Mesenchymal stem cell (in vitro differentiated cells and primary cell): ENCODE data around the gene CDK14.

Source experiments
- DNase-seq: peaks from one replicate; pipeline ENCODE4 v3.0.0-alpha.2; 2013
- H2AFZ ChIP-seq: one replicate; pipeline ENCODE4 v1.6.1; 2013; ENCODE audit warnings: low read depth, mild to moderate bottlenecking, control low read depth, inconsistent platforms, low read length, moderate library complexity
- H2AK5ac ChIP-seq: 2 replicates; pipeline ENCODE4 v1.6.1; 2013; ENCODE audit warnings: low read length, moderate library complexity, mild to moderate bottlenecking, inconsistent platforms; ENCODE audit not compliant: severe bottlenecking
- H2BK120ac ChIP-seq: one replicate; pipeline ENCODE4 v1.6.1; 2013; ENCODE audit warnings: low read depth, mild to moderate bottlenecking, inconsistent platforms, low read length, moderate library complexity
- H2BK12ac ChIP-seq, 2 experiments: one replicate each; pipeline ENCODE4 v1.6.1; 2013; ENCODE audit warnings: inconsistent platforms in 2 of 2, low read length in 2 of 2, mild to moderate bottlenecking in 2 of 2, moderate library complexity in 2 of 2, control low read depth in 1 of 2
- H2BK15ac ChIP-seq: one replicate; pipeline ENCODE4 v1.6.1; 2013; ENCODE audit warnings: mild to moderate bottlenecking, low read depth, inconsistent platforms; ENCODE audit not compliant: poor library complexity, severe bottlenecking
- H2BK5ac ChIP-seq: 2 replicates; pipeline ENCODE4 v1.6.1; 2013; ENCODE audit warnings: low read depth, mild to moderate bottlenecking, low read length, control low read depth, inconsistent platforms; ENCODE audit not compliant: poor library complexity, severe bottlenecking
- H3K14ac ChIP-seq, 2 experiments: one replicate each; pipeline ENCODE4 v1.6.1; 2013; ENCODE audit warnings: inconsistent platforms in 2 of 2, low read length in 2 of 2, control low read depth in 1 of 2, mild to moderate bottlenecking in 1 of 2, moderate library complexity in 1 of 2
- H3K18ac ChIP-seq, 2 experiments: one replicate each; pipeline ENCODE4 v1.6.1; 2013; ENCODE audit warnings: inconsistent platforms in 2 of 2, low read length in 2 of 2, control low read depth in 1 of 2, low read depth in 1 of 2, mild to moderate bottlenecking in 1 of 2
- H3K23ac ChIP-seq, 2 experiments: one replicate each; pipeline ENCODE4 v1.6.1; 2013; ENCODE audit warnings: inconsistent platforms in 2 of 2, low read length in 2 of 2, mild to moderate bottlenecking in 2 of 2, moderate library complexity in 2 of 2, control low read depth in 1 of 2
- H3K27ac ChIP-seq: 2 replicates; pipeline ENCODE4 v1.5.1; 2013; ENCODE audit warnings: mild to moderate bottlenecking, moderate library complexity, low read length, control low read depth, inconsistent platforms; ENCODE audit not compliant: poor library complexity, severe bottlenecking
- H3K27me3 ChIP-seq, 2 experiments: 2 replicates each; pipeline versions ENCODE4 v1.6.1 to v1.7.0; 2013; ENCODE audit warnings: low read length in 2 of 2, mild to moderate bottlenecking in 2 of 2, moderate library complexity in 2 of 2, control low read depth in 1 of 2, inconsistent platforms in 1 of 2; ENCODE audit not compliant: control insufficient read depth in 1 of 2, insufficient read depth in 1 of 2
- H3K36me3 ChIP-seq, 2 experiments: 2 replicates each; pipeline versions ENCODE4 v1.6.1 to v1.7.0; 2013; ENCODE audit warnings: low read length in 2 of 2, control low read depth in 1 of 2, inconsistent platforms in 1 of 2, low read depth in 1 of 2, mild to moderate bottlenecking in 1 of 2; ENCODE audit not compliant: insufficient read depth in 2 of 2, control insufficient read depth in 1 of 2
- H3K4ac ChIP-seq, 2 experiments: one replicate each; pipeline ENCODE4 v1.6.1; 2013; ENCODE audit warnings: inconsistent platforms in 2 of 2, low read length in 2 of 2, mild to moderate bottlenecking in 2 of 2, moderate library complexity in 2 of 2, control low read depth in 1 of 2, low read depth in 1 of 2
- H3K4me1 ChIP-seq: 2 replicates; pipeline ENCODE4 v1.6.1; 2013; ENCODE audit warnings: low read depth, low read length, control low read depth; ENCODE audit not compliant: control insufficient read depth, insufficient read depth
- H3K4me2 ChIP-seq: 2 replicates; pipeline ENCODE4 v1.6.1; 2013; ENCODE audit warnings: low read length, mild to moderate bottlenecking, inconsistent platforms; ENCODE audit not compliant: poor library complexity, severe bottlenecking
- H3K4me3 ChIP-seq, 2 experiments: 2 replicates each; pipeline versions ENCODE4 v1.5.1 to v1.7.0; 2013; ENCODE audit warnings: low read length in 2 of 2, mild to moderate bottlenecking in 2 of 2, control low read depth in 1 of 2, low read depth in 1 of 2; ENCODE audit not compliant: insufficient read depth in 1 of 2
- H3K79me1 ChIP-seq: replicated peaks from 2 replicates; pipeline ENCODE4 v1.6.1; 2013; ENCODE audit warnings: mild to moderate bottlenecking, control low read depth, low read length, inconsistent platforms; ENCODE audit not compliant: poor library complexity, severe bottlenecking
- H3K9ac ChIP-seq: 2 replicates; pipeline ENCODE4 v1.7.0; 2013; ENCODE audit warnings: mild to moderate bottlenecking, low read length, moderate library complexity
- H3K9me3 ChIP-seq: 2 replicates; pipeline ENCODE4 v1.7.0; 2013; ENCODE audit warnings: mild to moderate bottlenecking, low read length; ENCODE audit not compliant: control insufficient read depth
- H4K8ac ChIP-seq: one replicate; pipeline ENCODE4 v1.6.1; 2013; ENCODE audit warnings: inconsistent platforms, mild to moderate bottlenecking, low read length, moderate library complexity
- H4K91ac ChIP-seq: one replicate; pipeline ENCODE4 v1.6.1; 2013; ENCODE audit warnings: mild to moderate bottlenecking, low read length, inconsistent platforms
- WGBS: methylation state at CpG from one replicate; pipeline ENCODE4 v1.1.7; 2013; ENCODE audit warnings: mixed read lengths; 5-methylcytosine and 5-hydroxymethylcytosine counted together

Gene CDK14

DNA sequence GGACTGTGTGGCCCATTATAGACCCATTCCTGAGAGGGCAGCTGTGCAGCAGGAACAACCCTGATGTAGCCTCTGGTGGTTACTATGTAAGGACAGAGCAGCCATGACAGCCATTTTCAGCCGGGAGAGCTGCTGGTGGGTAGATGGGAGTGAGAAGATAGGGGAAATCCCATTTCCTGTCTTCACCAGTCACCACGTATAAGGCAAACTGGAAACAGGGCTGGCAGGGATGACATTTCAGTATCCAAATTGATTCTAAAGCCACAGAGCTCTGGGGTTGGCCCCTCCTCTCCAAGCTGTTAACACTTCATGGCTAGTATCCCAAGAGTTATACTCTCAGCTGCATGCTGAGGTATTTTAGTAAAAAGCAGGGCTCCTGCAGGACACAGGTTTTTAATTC is 652.9 kb downstream of the CDK14 start:
- H3K79me1 ChIP-seq, result no peaks in the 10 kb centered on the region
- no peak overlapping the region for H3K4me3 ChIP-seq
- peak overlapping the region in 1 of 2 experiments; percentile 92 for H2BK12ac ChIP-seq
- no peak overlapping the region for H3K4ac ChIP-seq
- no peaks in the 10 kb centered on the region for H3K9me3 ChIP-seq
- H3K27me3 ChIP-seq, result no peaks in the 10 kb centered on the region
- peak overlapping the region; percentile 79 for H2AK5ac ChIP-seq
- H3K18ac ChIP-seq, result peak overlapping the region in 1 of 2 experiments; percentile 34
- no peak overlapping the region for H3K4me2 ChIP-seq
- no peaks in the 10 kb centered on the region for H3K36me3 ChIP-seq
- peaks cover 11% of the 10 kb centered on the region for H3K4me1 ChIP-seq
- no peak overlapping the region for H4K8ac ChIP-seq
- peak overlapping the region in 1 of 2 experiments; percentile 72 for H3K23ac ChIP-seq
- no peak for DNase-seq
- H3K14ac ChIP-seq, result no peak overlapping the region
- peak overlapping the region; percentile 28 for H3K27ac ChIP-seq
- H2AFZ ChIP-seq, result no peak overlapping the region
- H2BK15ac ChIP-seq, result no peak overlapping the region
- no peak overlapping the region for H4K91ac ChIP-seq
- no peak overlapping the region for H2BK120ac ChIP-seq
- H3K9ac ChIP-seq, result no peak overlapping the region
- H2BK5ac ChIP-seq, result no peak overlapping the region
- WGBS, result 42% methylated on average over 2 of the region's 2 CpGs

DNA sequence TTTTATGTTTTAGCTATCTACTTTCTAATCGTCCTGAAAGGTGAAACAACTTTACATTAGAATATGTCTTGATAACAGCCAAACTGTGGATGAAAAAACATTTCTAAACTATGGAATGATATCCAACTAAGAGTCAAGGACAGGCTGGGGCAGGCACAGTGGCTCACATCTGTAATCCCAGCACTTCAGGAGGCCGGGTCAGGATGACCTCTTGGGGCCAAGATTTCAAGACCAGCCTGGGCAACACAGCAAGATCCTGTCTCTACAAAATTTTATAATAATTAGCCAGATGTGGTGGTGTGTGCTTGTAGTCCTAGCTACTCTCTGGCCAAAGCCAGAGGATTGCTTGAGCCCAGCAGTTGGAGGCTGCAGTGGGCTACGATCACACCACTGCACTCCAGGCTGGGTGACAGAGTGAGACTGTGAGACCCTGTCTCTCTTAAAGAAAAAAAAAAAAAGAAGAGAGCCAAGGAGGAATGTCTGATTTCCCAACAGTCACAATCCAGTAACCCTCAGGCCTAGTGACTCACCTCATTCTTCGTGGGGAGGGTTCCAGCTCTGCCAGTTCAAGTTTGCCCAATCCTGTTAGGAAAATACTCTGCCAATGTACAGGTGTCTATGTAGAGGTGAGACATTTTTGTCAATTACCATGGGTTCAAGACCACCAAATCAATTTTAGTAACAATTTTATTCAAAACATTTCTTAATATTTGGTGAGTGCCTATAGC is 653.5 kb downstream of the CDK14 start:
- H2BK120ac ChIP-seq, result no peak overlapping the region
- H2BK15ac ChIP-seq, result no peak overlapping the region
- peak overlapping the region; percentile 25 for H2BK5ac ChIP-seq
- no peaks in the 10 kb centered on the region for H3K27me3 ChIP-seq
- no peak overlapping the region for H3K18ac ChIP-seq
- DNase-seq, result peak; percentile 71
- no peaks in the 10 kb centered on the region for H3K9me3 ChIP-seq
- H3K4me1 ChIP-seq, result peaks cover 10% of the 10 kb centered on the region
- no peak overlapping the region for H4K8ac ChIP-seq
- no peak overlapping the region for H3K14ac ChIP-seq
- peak overlapping the region; percentile 45 for H2AK5ac ChIP-seq
- WGBS, result 83% methylated on average over 2 of the region's 4 CpGs
- no peaks in the 10 kb centered on the region for H3K36me3 ChIP-seq
- no peak overlapping the region for H3K4me2 ChIP-seq
- H2AFZ ChIP-seq, result no peak overlapping the region
- H4K91ac ChIP-seq, result no peak overlapping the region
- peak overlapping the region; percentile 76 for H3K27ac ChIP-seq
- no peak overlapping the region for H3K9ac ChIP-seq
- no peak overlapping the region for H2BK12ac ChIP-seq
- H3K4ac ChIP-seq, result no peak overlapping the region
- no peak overlapping the region for H3K4me3 ChIP-seq
- H3K79me1 ChIP-seq, result no peaks in the 10 kb centered on the region
- no peak overlapping the region for H3K23ac ChIP-seq

DNA sequence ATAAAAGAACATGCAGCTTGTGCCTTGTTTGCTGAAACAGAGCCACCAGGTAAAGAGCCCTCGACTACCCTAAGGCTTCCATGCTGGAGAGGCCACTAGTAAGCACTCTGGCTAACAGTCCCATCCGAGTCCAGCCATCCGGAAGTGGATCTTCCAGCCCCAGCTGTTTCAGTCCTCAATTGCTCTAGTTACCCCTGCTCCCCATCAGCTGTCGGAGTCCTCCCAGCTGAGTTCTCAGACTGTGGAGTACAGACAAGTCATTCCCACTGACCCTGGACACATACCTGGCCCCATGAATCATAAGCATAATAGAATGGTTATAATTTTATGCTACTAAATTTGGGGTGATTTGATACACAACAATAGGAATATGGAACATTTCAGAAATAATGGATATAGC is 654.6 kb downstream of the CDK14 start:
- Histone ChIP-seq H3K4me3 (no peak overlapping the region), H4K8ac (no peak overlapping the region), H4K91ac (no peak overlapping the region), H2AFZ (no peak overlapping the region), H3K27ac (no peak overlapping the region), H3K79me1 (no peaks in the 10 kb centered on the region), H2BK5ac (no peak overlapping the region), H2BK15ac (no peak overlapping the region), H3K4me2 (no peak overlapping the region), H2BK12ac (no peak overlapping the region), H3K4me1 (peaks cover 10% of the 10 kb centered on the region), H3K4ac (no peak overlapping the region), H3K9me3 (no peaks in the 10 kb centered on the region), H3K18ac (no peak overlapping the region), H2BK120ac (no peak overlapping the region), H3K36me3 (no peaks in the 10 kb centered on the region), H3K27me3 (no peaks in the 10 kb centered on the region), H2AK5ac (peak overlapping the region; percentile 9), H3K14ac (no peak overlapping the region), H3K23ac (no peak overlapping the region), H3K9ac (no peak overlapping the region)
- 90% methylated on average over 4 of the region's 4 CpGs for WGBS
- no peak for DNase-seq

DNA sequence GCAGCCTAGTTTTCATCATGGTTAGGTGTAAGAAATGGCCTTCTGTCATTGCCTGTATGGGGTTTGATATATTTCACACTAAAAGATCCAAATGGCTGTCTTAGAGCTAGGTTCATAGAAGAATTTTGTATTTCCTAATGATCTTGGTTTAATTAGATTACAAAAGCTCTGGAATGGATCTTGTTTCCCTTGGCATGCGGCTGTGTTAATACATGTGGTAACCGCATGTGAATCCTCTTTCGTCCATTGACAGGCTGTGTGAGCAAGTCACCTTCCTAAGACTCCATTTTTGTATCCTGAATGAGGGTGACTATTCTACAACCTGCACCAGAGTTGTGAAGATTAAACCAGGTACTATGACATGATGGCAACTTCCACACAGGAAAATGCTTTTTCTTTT is 655.8 kb downstream of the CDK14 start:
- Histone ChIP-seq H3K23ac (no peak overlapping the region), H2BK15ac (no peak overlapping the region), H4K91ac (no peak overlapping the region), H2BK12ac (no peak overlapping the region), H3K4ac (no peak overlapping the region), H3K4me1 (peaks cover 8% of the 10 kb centered on the region), H3K27ac (no peak overlapping the region), H3K79me1 (no peaks in the 10 kb centered on the region), H3K27me3 (no peaks in the 10 kb centered on the region), H2AFZ (no peak overlapping the region), H2AK5ac (no peak overlapping the region), H4K8ac (no peak overlapping the region), H3K4me2 (no peak overlapping the region), H3K9me3 (peaks cover 3% of the 10 kb centered on the region), H3K9ac (no peak overlapping the region), H3K18ac (no peak overlapping the region), H2BK120ac (no peak overlapping the region), H2BK5ac (no peak overlapping the region), H3K4me3 (no peak overlapping the region), H3K36me3 (no peaks in the 10 kb centered on the region), H3K14ac (no peak overlapping the region)
- no peak for DNase-seq
- 100% methylated on average over 3 of the region's 3 CpGs for WGBS
